ENCODE data around the gene MAN2A2. TPM values are rescaled to one million over a fixed set of nuclear protein-coding genes. Genes with fewer than 3 reads are reported as not detected.
A peak's percentile ranks its signal among the peaks of the same experiment; 100 is the strongest.

Gene MAN2A2
- total RNA-seq, 1 donor from 2014 or later: 60.2 TPM

GRCh38 chr15:90934949-90935751 is 32.0 kb downstream of the MAN2A2 start, which contains the start of gene UNC45A:
Gene UNC45A, plus strand, starts transcription at chr15:90935285. Its CDS starts 40 bp downstream, at chr15:90935325.
- TF ChIP-seq CTCF (conservative IDR thresholded peaks at IDR 0.05): no peak
- H3K36me3 Mint-ChIP-seq: peaks cover 4% of the 10 kb centered on the region
- H3K27me3 Mint-ChIP-seq: no peaks in the 10 kb centered on the region
- H3K4me3 Mint-ChIP-seq: peak within 1 kb of the TSS; percentile 93
- H3K27ac Mint-ChIP-seq: peak within 1 kb of the TSS; percentile 94
- no peaks in the 10 kb centered on the region for H3K9me3 Mint-ChIP-seq
- peak; percentile 93 for DNase-seq (ENCODE audit: extremely low spot score, unreplicated experiment)
- H3K4me1 Mint-ChIP-seq (ENCODE audit: unreplicated experiment): peaks cover 31% of the 10 kb centered on the region

- peaks cover 24% of the 10 kb centered on the region for H3K4me1 Mint-ChIP-seq (ENCODE audit: unreplicated experiment)
- peak overlapping the region; percentile 93 for H3K4me3 Mint-ChIP-seq
- H3K27ac Mint-ChIP-seq: no peak overlapping the region
- H3K36me3 Mint-ChIP-seq: peaks cover 4% of the 10 kb centered on the region
- H3K9me3 Mint-ChIP-seq: no peaks in the 10 kb centered on the region
- DNase-seq (ENCODE audit: extremely low spot score, unreplicated experiment): no peak
- no peaks in the 10 kb centered on the region for H3K27me3 Mint-ChIP-seq
- TF ChIP-seq CTCF (conservative IDR thresholded peaks at IDR 0.05): no peak
Measured at GRCh38 chr15:90936823-90937222, 33.7 kb downstream of the MAN2A2 start.

- no peak for DNase-seq (ENCODE audit: extremely low spot score, unreplicated experiment)
- no peaks in the 10 kb centered on the region for H3K9me3 Mint-ChIP-seq
- no peaks in the 10 kb centered on the region for H3K27me3 Mint-ChIP-seq
- peaks cover 19% of the 10 kb centered on the region for H3K4me1 Mint-ChIP-seq (ENCODE audit: unreplicated experiment)
- peaks cover 4% of the 10 kb centered on the region for H3K36me3 Mint-ChIP-seq
- H3K27ac Mint-ChIP-seq: no peak overlapping the region
- H3K4me3 Mint-ChIP-seq: no peak overlapping the region
- no peak for TF ChIP-seq CTCF (conservative IDR thresholded peaks at IDR 0.05)
Measured at GRCh38 chr15:90938261-90938660, 35.2 kb downstream of the MAN2A2 start.

GRCh38 chr15:90939756-90940155 is 36.7 kb downstream of the MAN2A2 start:
- Mint-ChIP-seq H3K36me3 (peaks cover 4% of the 10 kb centered on the region), H3K9me3 (no peaks in the 10 kb centered on the region), H3K4me3 (no peak overlapping the region), H3K27ac (no peak overlapping the region), H3K4me1 (ENCODE audit: unreplicated experiment) (peaks cover 13% of the 10 kb centered on the region), H3K27me3 (no peaks in the 10 kb centered on the region)
- no peak for DNase-seq (ENCODE audit: extremely low spot score, unreplicated experiment)
- no peak for TF ChIP-seq CTCF (conservative IDR thresholded peaks at IDR 0.05)

GRCh38 chr15:90941038-90941437 is 37.9 kb downstream of the MAN2A2 start:
- no peak for TF ChIP-seq CTCF (conservative IDR thresholded peaks at IDR 0.05)
- no peaks in the 10 kb centered on the region for H3K27me3 Mint-ChIP-seq
- no peak overlapping the region for H3K4me3 Mint-ChIP-seq
- H3K36me3 Mint-ChIP-seq: peaks cover 3% of the 10 kb centered on the region
- H3K9me3 Mint-ChIP-seq: no peaks in the 10 kb centered on the region
- H3K4me1 Mint-ChIP-seq (ENCODE audit: unreplicated experiment): peaks cover 10% of the 10 kb centered on the region
- H3K27ac Mint-ChIP-seq: no peak overlapping the region
- no peak for DNase-seq (ENCODE audit: extremely low spot score, unreplicated experiment)

Data from type B pancreatic cell (in vitro differentiated cells).